HT1080 (cell line): ENCODE measurements around the gene HAUS3. TPM values are rescaled to one million over a fixed set of nuclear protein-coding genes. Genes with fewer than 3 reads are reported as not detected.
"Not testable (repeated sequence)": the region's sequence is repeated elsewhere in the genome, so short reads cannot be mapped to it uniquely, and the experiment has no call there.

Experiments used
- DNase-seq: peaks from one replicate; pipeline ENCODE4 v3.0.0-alpha.2; 2015; ENCODE audit warnings: low read depth
- small RNA-seq: library from RNA; depleted of rRNA; stranded (forward); fragments of <200 nt; gene quantifications from one replicate; pipeline ENCODE3, GENCODE V24; 2014
- total RNA-seq: library from RNA; depleted of rRNA; stranded (reverse); fragments of >200 nt; shearing (Covaris generic); gene quantifications from 2 replicates; pipeline ENCODE4 v1.2.3, GENCODE V29; 2014; rRNA removed

The HAUS3 gene
- total RNA-seq, 1 experiment from 2014 or later: 16.7 TPM

DNA sequence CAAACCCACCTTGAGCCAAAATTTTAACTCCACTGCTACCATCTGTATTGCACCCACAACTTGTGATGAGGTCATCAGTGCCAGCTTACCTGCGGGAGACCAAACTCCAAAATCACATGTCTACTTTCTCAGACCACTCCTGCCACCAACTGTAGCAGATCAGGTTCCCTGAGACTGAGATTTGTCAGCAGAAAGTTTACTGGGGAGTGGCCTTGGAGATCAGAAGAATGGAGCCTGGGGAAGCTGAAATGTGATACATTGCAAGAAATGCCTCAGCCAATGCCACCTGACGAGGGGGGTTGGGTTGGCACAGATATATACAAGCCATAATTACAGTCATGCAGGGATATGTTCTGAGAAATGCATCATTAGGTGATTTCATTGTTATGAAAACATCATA, 19.1 kb downstream of the HAUS3 start:
- no peak for DNase-seq

DNA sequence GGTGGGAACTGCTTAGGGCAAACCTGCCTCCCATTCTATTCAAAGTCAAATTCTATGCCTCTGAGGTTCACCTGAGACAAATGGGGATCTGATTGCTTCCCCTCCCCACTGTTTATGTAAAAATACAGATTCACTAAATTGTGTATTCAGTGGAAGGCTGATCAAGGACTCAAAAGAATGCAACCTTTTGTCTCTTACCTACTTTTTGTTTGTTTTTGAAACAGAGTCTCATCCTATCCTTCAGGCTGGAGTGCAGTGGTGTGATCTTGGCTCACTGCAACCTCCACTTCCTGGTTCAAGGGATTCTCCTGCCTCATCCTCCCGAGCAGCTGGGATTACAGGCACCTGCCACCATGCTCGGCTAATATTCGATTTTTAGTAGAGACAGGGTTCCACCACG, 20.5 kb downstream of the HAUS3 start:
- DNase-seq: not testable (repeated sequence)

DNA sequence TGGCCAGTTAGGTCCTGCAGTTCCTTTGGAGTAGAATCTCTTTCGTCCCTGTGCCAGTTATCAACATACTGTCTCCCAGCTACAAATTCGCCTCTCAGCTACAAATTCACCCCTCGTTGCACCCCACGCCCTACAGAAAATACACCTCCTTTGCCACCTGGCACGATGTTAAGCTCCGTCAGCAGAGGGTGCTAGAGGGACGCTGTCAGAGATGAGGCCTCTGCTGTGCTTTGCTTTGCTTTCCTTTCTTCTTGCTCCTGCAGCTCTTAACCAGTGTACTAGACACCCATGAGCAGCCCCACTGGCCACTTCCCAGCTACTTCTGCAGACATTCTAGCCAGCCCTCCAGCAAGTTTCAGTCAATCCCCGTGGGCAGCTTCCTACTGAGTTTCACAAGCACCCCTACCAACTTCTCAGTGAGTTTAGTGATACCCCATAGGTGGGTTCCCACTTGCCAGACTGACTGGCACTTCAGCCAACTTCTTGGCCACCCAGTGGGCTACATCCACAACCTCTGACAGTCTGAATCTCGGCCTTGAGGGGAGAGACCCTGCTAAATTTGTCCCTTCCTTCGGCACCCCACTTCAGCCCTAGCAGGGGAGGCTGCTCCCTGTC, 21.8 kb downstream of the HAUS3 start:
- DNase-seq: peak; percentile 55

DNA sequence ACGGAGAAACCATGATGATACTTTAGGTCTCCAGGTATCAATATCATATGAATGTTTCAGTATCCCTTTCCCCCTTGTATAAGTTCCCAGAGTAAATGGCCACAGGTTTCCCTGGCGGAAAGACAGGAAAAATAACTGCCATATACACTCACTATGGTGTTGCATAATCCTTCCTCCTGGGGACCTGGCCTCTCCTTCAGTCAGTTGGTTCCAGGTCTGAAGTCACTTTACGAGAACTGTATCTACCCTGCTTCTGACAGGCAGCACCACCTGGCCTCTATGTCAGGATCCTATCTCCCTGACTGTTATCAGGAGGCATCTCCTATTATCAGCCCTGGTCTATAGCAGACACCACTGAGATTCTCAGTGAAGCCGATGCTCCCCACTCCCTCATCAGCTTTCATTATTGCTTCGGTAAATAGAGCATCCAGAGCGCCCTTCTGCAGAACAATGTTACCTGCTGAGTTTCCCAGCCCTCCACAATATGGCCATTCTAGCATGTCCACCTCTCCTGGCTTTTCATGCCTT, 22.6 kb downstream of the HAUS3 start:
- no peak for DNase-seq

DNA sequence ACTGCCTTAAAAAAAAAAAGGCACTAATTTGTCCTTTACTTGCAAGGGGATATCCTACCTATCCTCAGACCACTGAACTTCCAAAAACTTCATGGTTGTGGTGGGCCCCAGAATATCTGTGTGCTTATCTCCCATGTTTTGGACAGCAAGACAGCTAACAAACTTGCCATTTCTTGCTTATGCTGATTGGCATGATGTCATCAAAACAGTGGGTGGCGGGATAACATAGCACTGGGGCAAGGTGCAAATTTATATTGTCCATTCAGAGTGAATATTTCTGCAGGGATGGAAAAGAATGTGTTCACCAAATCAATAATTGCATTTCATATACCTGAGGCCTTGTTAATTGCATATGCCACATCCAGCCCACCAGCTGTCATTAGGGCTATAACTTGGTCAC, 23.5 kb downstream of the HAUS3 start:
- DNase-seq: no peak

DNA sequence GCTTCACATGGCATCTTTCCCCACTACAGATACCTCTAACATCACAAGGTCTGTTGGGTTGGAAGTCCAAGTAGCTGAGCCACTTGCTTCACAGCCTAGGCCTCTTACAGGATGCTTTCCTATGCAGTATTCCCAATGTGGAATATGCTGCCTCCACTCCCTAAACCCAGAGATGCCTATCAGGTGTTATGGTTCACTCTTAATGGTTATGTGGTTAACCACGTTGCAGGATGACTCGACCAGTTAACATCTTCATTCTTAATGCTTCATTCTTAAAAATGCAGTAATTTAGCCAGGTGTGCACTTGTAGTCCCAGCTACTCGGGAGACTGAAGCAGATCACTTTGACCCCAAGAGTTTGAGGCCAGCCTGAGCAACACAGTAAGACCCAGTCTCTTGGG, 24.2 kb downstream of the HAUS3 start:
- DNase-seq: peak; percentile 71

DNA sequence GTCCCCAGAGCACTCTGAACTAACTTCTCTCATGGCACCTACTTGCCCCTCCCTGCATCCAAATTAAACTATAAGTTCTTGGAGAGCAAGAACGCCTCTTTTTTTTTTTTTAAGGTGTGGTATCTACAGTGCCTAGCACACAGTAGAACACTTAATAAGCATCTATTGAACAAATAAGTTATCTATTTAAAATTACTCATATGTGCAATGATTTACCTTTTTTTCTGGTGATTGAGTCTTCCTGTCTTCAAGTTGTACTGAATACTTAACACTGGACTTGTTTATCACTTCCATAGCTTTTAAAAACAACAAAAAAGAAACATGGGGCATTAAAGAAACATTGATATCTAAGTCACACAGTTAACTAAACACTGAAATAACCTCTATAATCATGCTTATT, 29.1 kb downstream of the HAUS3 start:
- no peak for DNase-seq

DNA sequence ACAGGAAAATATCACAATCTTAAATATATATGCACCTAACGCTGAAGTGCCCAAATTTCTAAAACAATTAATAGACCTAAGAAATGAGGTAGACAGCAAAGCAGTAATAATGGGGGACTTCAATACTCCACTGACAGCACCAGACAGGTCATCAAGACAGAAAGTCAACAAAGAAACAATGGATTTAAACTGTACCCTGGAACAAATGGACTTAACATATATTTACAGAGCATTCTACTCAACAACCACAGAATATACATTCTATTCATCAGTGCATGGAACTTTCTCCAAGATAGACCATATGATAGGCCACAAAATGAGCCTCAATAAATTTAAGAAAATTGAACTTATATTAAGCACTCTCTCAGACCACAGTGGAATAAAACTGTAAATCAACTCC, 39.1 kb downstream of the HAUS3 start:
- DNase-seq: not testable (repeated sequence)

DNA sequence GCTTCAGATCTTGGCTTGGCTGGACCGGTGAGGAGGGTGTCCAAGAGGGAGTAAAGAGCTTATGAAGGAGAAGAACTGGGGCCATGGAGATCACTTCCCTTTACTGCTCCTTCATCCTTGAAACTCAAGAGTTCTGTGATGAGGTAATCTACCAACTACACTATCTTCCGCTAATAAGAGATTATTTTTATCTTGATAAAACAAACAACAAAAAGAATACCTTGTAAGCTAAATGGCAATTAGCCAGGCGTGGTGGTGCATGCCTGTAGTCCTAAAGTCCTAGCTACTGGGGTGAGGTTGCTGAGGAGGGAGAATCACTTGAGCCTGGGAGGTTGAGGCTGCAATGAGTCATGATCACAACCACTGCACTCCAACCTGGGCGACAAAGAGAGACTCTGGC, 47.4 kb downstream of the HAUS3 start:
- no peak for DNase-seq

DNA sequence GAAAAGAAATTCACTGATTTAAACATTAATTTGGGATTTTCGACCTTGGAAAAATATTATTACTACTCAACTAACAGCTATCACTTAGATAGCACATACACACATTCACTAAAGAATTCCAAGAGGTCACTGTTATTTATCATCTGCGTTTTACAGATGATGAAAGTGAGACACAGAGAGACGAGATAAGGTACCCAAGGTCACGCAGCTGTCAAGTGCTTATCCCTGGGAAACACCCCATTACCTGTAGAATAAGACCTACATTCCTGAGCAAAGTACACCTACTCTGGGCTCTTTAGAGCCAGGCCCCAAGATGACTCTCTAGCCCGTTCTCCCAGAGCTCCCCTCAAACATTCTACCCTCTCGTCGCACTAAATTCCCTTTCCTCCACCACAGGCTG, 48.6 kb downstream of the HAUS3 start:
- DNase-seq: no peak

DNA sequence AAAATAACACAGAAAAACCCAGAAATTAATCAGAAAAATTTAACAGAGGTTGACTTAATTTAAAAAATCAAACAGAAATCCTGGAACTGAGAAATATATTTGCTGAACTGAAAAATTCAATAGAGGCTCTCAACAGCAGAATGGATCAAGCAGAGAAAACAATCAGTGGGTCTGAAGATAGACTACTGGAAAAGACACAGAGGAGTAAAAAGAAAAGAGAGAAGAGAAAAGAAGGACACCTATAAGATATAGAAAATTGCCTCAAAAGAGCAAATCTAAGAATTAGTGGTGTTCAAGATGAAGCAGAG, 55.1 kb downstream of the HAUS3 start:
- no peak for DNase-seq

DNA sequence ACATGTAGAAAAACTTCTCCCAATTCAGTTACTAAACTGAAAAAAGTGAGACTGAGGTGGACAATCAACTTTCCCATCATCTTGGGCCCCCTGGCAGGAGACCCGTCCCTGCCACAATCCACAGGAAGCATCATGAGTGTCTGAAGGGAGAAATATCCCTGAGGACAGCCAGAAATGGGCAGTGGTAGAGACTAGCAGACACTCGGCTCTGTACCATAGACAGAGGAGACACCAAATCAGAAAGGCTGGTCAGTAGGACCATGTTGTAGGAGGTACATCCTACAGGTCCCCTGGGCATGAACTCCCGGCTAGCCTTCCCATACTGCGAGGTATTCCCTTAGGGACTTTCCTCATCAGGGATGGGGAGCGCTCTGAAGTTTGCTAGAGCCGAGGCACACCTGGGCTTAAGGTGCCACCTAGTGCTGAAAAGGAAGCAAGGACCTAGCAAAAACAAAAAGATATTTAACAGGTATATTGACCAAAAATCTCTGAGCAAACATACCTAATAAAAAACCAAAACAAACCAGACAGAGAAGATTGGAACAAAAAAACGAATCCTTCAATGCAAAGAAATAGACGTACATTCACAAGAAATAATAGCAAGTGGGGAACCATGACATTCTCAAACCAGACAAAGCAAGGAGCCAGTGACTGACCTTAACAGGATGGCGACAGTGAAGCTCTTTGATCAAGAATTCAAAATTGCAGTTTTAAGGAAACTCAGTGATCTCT, 55.6 kb downstream of the HAUS3 start:
- DNase-seq: peak; percentile 36

DNA sequence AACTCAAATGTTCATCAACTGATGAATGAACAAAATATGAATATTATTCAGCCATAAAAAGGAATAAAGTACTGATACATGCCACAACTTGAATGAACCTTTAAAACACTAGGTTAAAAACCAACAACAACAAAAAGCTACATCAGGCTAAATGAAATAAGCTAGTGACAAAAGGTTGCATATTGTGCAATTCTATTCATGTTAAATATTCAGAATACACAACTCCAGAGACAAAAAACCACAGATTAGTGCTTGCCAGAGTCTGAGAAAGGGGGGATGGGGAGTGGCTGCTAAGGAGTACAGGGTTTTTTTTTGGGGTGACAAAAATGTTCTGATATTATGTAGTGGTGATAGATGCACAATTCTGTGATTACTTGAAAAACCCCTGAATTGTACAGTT, 58.5 kb downstream of the HAUS3 start:
- DNase-seq: no peak

DNA sequence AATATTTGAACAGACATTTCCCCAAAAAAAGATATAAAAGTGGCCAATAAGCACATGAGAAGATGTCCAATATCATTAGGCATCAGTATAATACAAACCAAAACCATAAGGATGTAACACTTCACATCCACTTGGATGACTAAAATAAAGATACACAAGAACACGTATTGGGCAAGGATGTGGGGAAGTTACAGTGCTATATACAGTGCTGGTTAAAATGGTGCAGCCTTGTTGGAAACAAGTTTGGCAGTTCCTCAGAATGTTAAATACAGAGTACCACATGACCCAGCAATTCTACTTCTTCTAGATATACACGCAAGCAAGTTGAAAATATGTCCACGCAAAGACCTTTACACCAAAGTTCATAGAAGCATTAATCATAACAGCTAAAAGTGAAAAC, 58.9 kb downstream of the HAUS3 start:
- DNase-seq: no peak

DNA sequence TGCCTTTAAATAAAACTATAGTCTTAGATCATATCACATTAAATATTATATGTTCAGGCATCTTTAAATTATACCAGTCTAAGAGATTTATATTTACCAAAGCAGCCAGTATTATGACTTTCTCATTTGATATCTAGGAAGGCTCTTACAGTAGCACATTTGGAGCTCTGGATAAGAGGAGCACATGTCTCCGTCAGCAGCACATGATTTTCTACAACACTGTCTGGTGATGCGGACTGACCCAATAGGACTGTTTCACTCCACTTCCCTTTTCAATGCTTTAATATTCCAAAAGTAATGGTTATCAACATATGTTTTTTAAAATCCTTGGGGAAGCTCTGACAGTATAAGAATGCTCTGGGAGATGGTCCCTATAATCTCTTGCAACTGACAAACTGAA, 61.5 kb downstream of the HAUS3 start:
- no peak for DNase-seq

DNA sequence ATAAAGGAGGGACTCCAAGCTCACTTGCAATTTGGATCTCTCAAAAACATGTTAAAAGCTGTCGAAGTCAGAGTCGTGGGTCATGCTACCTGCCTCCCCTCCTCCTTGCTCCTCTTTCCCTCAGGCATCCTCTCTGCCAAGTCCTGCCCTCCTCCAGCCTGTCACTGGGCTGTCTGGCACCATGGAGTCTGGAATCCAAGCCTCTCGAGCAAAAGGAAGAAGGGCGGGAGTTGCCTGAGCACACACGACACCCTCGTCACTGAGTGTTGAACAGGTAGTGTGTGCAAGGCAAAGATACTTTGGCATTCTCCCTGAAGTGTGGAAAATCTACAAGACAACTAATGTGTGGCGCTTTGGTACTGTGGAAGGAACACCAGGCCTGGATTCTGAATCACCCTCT, 62.2 kb downstream of the HAUS3 start:
- no peak for DNase-seq

DNA sequence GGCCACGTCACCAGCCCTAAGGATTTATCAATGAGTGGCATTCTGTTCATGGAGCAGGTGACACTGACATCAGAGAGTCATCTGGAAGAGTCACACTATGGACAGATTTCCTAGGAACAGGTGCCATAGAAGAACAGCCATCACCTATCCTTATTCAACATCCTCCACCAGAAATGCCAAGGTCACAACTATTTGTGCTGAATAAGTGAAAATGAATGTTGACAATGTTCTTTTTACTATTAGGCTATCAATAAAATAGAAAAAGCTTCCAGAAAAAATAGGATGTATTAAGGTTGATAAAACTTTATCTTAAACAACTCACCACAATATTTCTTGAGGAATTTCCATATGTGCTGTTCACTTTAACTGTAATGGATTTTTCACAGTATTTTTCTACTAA, 62.9 kb downstream of the HAUS3 start:
- no peak for DNase-seq

Small RNA genes lying within 50 kb of the gene (small RNA-seq; reads per million reads assigned to genes)
- gene COX6B1P5: not detected

Other genes starting within 250 kb of the HAUS3 start
- gene NELFA, start 233.1 kb downstream of the HAUS3 start, total RNA-seq: 23.7 and 26.4 TPM in 2 replicates
- gene NAT8L, start 182.8 kb downstream of the HAUS3 start, total RNA-seq: 2.7 and 5.6 TPM in 2 replicates
- 1.7 and 2.9 TPM in 2 replicates for gene POLN, start within 50 bp of the HAUS3 start, total RNA-seq
- gene MXD4, start 20.0 kb upstream of the HAUS3 start, total RNA-seq: 12.1 and 17.3 TPM in 2 replicates
- 5.0 and 5.4 TPM in 2 replicates for gene ZFYVE28, start 176.5 kb upstream of the HAUS3 start, total RNA-seq
- gene CFAP99, start 176.8 kb upstream of the HAUS3 start, total RNA-seq: not detected in 2 replicates
- 77.4 and 97.7 TPM in 2 replicates for gene RNF4, start 227.0 kb upstream of the HAUS3 start, total RNA-seq